ENCODE data around the gene DEFB119. TPM values are rescaled to one million over a fixed set of nuclear protein-coding genes. Genes with fewer than 3 reads are reported as not detected.
"Not testable (repeated sequence)": the region's sequence is repeated elsewhere in the genome, so short reads cannot be mapped to it uniquely, and the experiment has no call there.

Gene DEFB119
- total and polyA plus RNA-seq, 2 experiments from 2014 or later, result not detected

GRCh38 chr20:31368301-31368700 lies 22.1 kb downstream of the DEFB119 start, which contains the start of gene DEFB118 (continued):
- no peak for TF ChIP-seq REST (IDR thresholded peaks at IDR 0.05; ENCODE audit: unreplicated experiment)
- no peak for TF ChIP-seq CREB1 (CRISPR knock-in tag; IDR thresholded peaks at IDR 0.05; ENCODE audit: low read depth)

GRCh38 chr20:31364272-31364671 lies 26.1 kb downstream of the DEFB119 start:
- not testable (repeated sequence) for H3K36me3 ChIP-seq (ENCODE audit: insufficient read depth); H3K9me2 ChIP-seq (ENCODE audit: insufficient read depth); H3K4me3 ChIP-seq; H3K27me3 ChIP-seq (ENCODE audit: insufficient read depth); H3K4me3 Mint-ChIP-seq; H3K79me2 ChIP-seq (replicated peaks; ENCODE audit: insufficient read depth); ATAC-seq; DNase-seq (ENCODE audit: low spot score); H3F3A ChIP-seq (replicated peaks; ENCODE audit: low read depth); H3K4me1 Mint-ChIP-seq; H3K27ac Mint-ChIP-seq; H4K20me1 ChIP-seq (replicated peaks; ENCODE audit: insufficient read depth); H3K27me3 Mint-ChIP-seq (ENCODE audit: insufficient read depth, low read depth, poor library complexity); H3K27ac ChIP-seq (ENCODE audit: low read depth); H2AFZ ChIP-seq; H3K4me2 ChIP-seq; H3K4me1 ChIP-seq (ENCODE audit: insufficient read depth)
- Mint-ChIP-seq H3K36me3 (ENCODE audit: low read depth) (peaks cover 35% of the 10 kb centered on the region), H3K9me3 (peaks cover 94% of the 10 kb centered on the region)

- H3K27ac ChIP-seq (ENCODE audit: low read depth), result no peak overlapping the region
- H3K27me3 ChIP-seq (ENCODE audit: insufficient read depth), result no peaks in the 10 kb centered on the region
- no peaks in the 10 kb centered on the region for H3K79me2 ChIP-seq (replicated peaks; ENCODE audit: insufficient read depth)
- DNase-seq (ENCODE audit: low spot score), result no peak
- Mint-ChIP-seq H3K27me3 (ENCODE audit: insufficient read depth, low read depth, poor library complexity) (peaks cover 3% of the 10 kb centered on the region), H3K9me3 (peaks cover 93% of the 10 kb centered on the region), H3K36me3 (ENCODE audit: low read depth) (peaks cover 31% of the 10 kb centered on the region), H3K27ac (no peak overlapping the region), H3K4me1 (no peaks in the 10 kb centered on the region), H3K4me3 (no peak overlapping the region)
- no peaks in the 10 kb centered on the region for H3K4me1 ChIP-seq (ENCODE audit: insufficient read depth)
- no peak overlapping the region for H3K4me3 ChIP-seq
- ATAC-seq, result no peak
- H2AFZ ChIP-seq, result no peak overlapping the region
- no peaks in the 10 kb centered on the region for H3K9me2 ChIP-seq (ENCODE audit: insufficient read depth)
- no peak overlapping the region for H3K4me2 ChIP-seq
- no peaks in the 10 kb centered on the region for H3F3A ChIP-seq (replicated peaks; ENCODE audit: low read depth)
- H3K36me3 ChIP-seq (ENCODE audit: insufficient read depth), result no peaks in the 10 kb centered on the region; the same call in 1 of the 2 replicates
- no peaks in the 10 kb centered on the region for H4K20me1 ChIP-seq (replicated peaks; ENCODE audit: insufficient read depth)
- TF ChIP-seq JUNB (IDR thresholded peaks at IDR 0.05; ENCODE audit: unreplicated experiment), result no peak
- no peak for TF ChIP-seq CTCF (conservative IDR thresholded peaks at IDR 0.05; ENCODE audit: low read depth in 2 of 2)
- TF ChIP-seq REST (IDR thresholded peaks at IDR 0.05; ENCODE audit: unreplicated experiment), result no peak
Observed at GRCh38 chr20:31363295-31363694, 27.1 kb downstream of the DEFB119 start.

Measured in GM23338 (cell line).